ENCODE measurements around the gene TBXA2R. TPM values are rescaled to one million over a fixed set of nuclear protein-coding genes. Genes with fewer than 3 reads are reported as not detected.

Gene TBXA2R
- total and polyA plus RNA-seq, 2 experiments from 2014 or later: 0.42 to 0.73 TPM

GRCh38 chr19:3599776-3600187 lies 6.9 kb downstream of the TBXA2R start:
- Histone ChIP-seq H3K9me2 (ENCODE audit: insufficient read depth) (no peaks in the 10 kb centered on the region), H3F3A (replicated peaks; ENCODE audit: low read depth) (no peaks in the 10 kb centered on the region), H2AFZ (no peak overlapping the region), H3K27ac (ENCODE audit: low read depth) (no peak overlapping the region), H3K4me1 (ENCODE audit: insufficient read depth) (no peaks in the 10 kb centered on the region), H3K27me3 (ENCODE audit: insufficient read depth) (no peaks in the 10 kb centered on the region), H3K79me2 (replicated peaks; ENCODE audit: insufficient read depth) (no peaks in the 10 kb centered on the region), H3K4me2 (no peak overlapping the region), H3K4me3 (no peak overlapping the region), H4K20me1 (replicated peaks; ENCODE audit: insufficient read depth) (no peaks in the 10 kb centered on the region), H3K36me3 (ENCODE audit: insufficient read depth) (no peaks in the 10 kb centered on the region)
- Mint-ChIP-seq H3K27me3 (ENCODE audit: insufficient read depth, low read depth, poor library complexity) (peaks cover 10% of the 10 kb centered on the region), H3K9me3 (no peaks in the 10 kb centered on the region; the same call in 2 of the 3 replicates), H3K4me3 (no peak overlapping the region), H3K36me3 (ENCODE audit: low read depth) (no peaks in the 10 kb centered on the region), H3K4me1 (no peaks in the 10 kb centered on the region), H3K27ac (no peak overlapping the region)
- DNase-seq (ENCODE audit: low spot score): peak; percentile 78
- peak; percentile 93 for ATAC-seq
- TF ChIP-seq EZH2 (IDR thresholded peaks at IDR 0.05; ENCODE audit: low read depth, unreplicated experiment): no peak
- peak; percentile 60 to 68 for TF ChIP-seq CTCF (conservative IDR thresholded peaks at IDR 0.05; ENCODE audit: low read depth in 2 of 2)

GRCh38 chr19:3595521-3596061 lies 11.1 kb downstream of the TBXA2R start:
- Mint-ChIP-seq H3K4me1 (no peaks in the 10 kb centered on the region), H3K27ac (no peak overlapping the region), H3K9me3 (peaks cover 12% of the 10 kb centered on the region), H3K4me3 (no peak overlapping the region), H3K27me3 (ENCODE audit: insufficient read depth, low read depth, poor library complexity) (peaks cover 8% of the 10 kb centered on the region), H3K36me3 (ENCODE audit: low read depth) (no peaks in the 10 kb centered on the region; the same call in 2 of the 3 replicates)
- Histone ChIP-seq H3K9me2 (ENCODE audit: insufficient read depth) (no peaks in the 10 kb centered on the region), H4K20me1 (replicated peaks; ENCODE audit: insufficient read depth) (no peaks in the 10 kb centered on the region), H3K4me3 (no peak overlapping the region), H3K27ac (ENCODE audit: low read depth) (no peak overlapping the region), H3K36me3 (ENCODE audit: insufficient read depth) (no peaks in the 10 kb centered on the region), H3K4me1 (ENCODE audit: insufficient read depth) (no peaks in the 10 kb centered on the region), H2AFZ (no peak overlapping the region), H3K27me3 (ENCODE audit: insufficient read depth) (peaks cover 7% of the 10 kb centered on the region; the same call in 1 of the 2 replicates), H3K79me2 (replicated peaks; ENCODE audit: insufficient read depth) (no peaks in the 10 kb centered on the region), H3F3A (replicated peaks; ENCODE audit: low read depth) (peaks cover 5% of the 10 kb centered on the region; the same call in 1 of the 2 replicates), H3K4me2 (no peak overlapping the region)
- TF ChIP-seq EZH2 (IDR thresholded peaks at IDR 0.05; ENCODE audit: low read depth, unreplicated experiment): no peak
- TF ChIP-seq POLR2AphosphoS5 (IDR thresholded peaks at IDR 0.05; ENCODE audit: low read depth): no peak
- DNase-seq (ENCODE audit: low spot score): no peak
- no peak for ATAC-seq

GRCh38 chr19:3593156-3593555 lies 13.5 kb downstream of the TBXA2R start:
- Mint-ChIP-seq H3K27ac (no peak overlapping the region), H3K4me1 (no peaks in the 10 kb centered on the region), H3K27me3 (ENCODE audit: insufficient read depth, low read depth, poor library complexity) (peaks cover 6% of the 10 kb centered on the region), H3K9me3 (peaks cover 17% of the 10 kb centered on the region), H3K4me3 (no peak overlapping the region), H3K36me3 (ENCODE audit: low read depth) (peaks cover 3% of the 10 kb centered on the region; the same call in 2 of the 3 replicates)
- no peaks in the 10 kb centered on the region for H3K4me1 ChIP-seq (ENCODE audit: insufficient read depth)
- peak; percentile 75 for DNase-seq (ENCODE audit: low spot score)
- ATAC-seq: peak; percentile 95
- H3F3A ChIP-seq (replicated peaks; ENCODE audit: low read depth): peaks cover 6% of the 10 kb centered on the region; the same call in 1 of the 2 replicates
- H3K9me2 ChIP-seq (ENCODE audit: insufficient read depth): no peaks in the 10 kb centered on the region
- H3K27ac ChIP-seq (ENCODE audit: low read depth): no peak overlapping the region
- H3K79me2 ChIP-seq (replicated peaks; ENCODE audit: insufficient read depth): no peaks in the 10 kb centered on the region
- H3K36me3 ChIP-seq (ENCODE audit: insufficient read depth): no peaks in the 10 kb centered on the region
- no peak for TF ChIP-seq ZNF331 (CRISPR knock-in tag; IDR thresholded peaks at IDR 0.05; ENCODE audit: low read depth)
- TF ChIP-seq CTCF (conservative IDR thresholded peaks at IDR 0.05; ENCODE audit: low read depth in 2 of 2): peak; percentile 51 to 70
- no peak for TF ChIP-seq STAT1 (IDR thresholded peaks at IDR 0.05; ENCODE audit: unreplicated experiment)
- TF ChIP-seq JUNB (IDR thresholded peaks at IDR 0.05; ENCODE audit: unreplicated experiment): no peak
- TF ChIP-seq EZH2 (IDR thresholded peaks at IDR 0.05; ENCODE audit: low read depth, unreplicated experiment): no peak
- TF ChIP-seq ETS1 (IDR thresholded peaks at IDR 0.05): no peak
- H3K4me2 ChIP-seq: no peak overlapping the region
- no peak overlapping the region for H3K4me3 ChIP-seq
- H4K20me1 ChIP-seq (replicated peaks; ENCODE audit: insufficient read depth): no peaks in the 10 kb centered on the region
- H2AFZ ChIP-seq: no peak overlapping the region
- peaks cover 10% of the 10 kb centered on the region for H3K27me3 ChIP-seq (ENCODE audit: insufficient read depth)

Data from GM23338 (cell line).